ENCODE data around the gene MLLT6.
"Not testable (repeated sequence)": the region's sequence is repeated elsewhere in the genome, so short reads cannot be mapped to it uniquely, and the experiment has no call there.

MLLT6 gene

DNA sequence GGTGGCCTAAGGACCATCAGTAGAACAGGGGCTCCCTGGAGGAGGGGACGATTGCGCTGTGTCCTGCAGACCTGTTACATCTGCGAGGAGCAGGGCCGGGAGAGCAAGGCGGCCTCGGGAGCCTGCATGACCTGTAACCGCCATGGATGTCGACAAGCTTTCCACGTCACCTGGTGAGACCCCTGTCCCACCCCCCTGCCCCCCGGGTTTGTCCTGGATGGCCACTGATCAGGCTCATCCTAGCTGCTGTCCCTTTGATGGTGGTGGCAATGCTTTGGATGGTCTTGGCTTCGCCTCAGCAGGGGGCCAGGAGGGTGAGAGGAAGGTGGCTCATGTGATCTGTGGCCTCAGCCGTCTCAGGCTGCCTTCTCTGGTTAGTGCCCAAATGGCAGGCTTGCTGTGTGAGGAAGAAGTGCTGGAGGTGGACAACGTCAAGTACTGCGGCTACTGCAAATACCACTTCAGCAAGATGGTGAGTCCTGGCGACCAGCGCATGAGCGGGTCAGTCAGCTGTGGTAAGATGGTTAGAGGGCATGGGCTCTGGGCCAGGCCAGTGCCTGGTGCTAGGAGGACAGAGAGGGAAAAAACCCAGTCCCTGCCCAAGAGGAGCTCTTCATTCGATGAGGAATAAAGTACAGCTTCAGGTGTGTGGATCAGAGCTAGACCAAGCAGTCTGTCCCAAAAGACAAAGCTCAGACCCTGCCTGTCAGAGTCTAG, 4.2 kb downstream of the MLLT6 start:
- no peak for DNase-seq

DNA sequence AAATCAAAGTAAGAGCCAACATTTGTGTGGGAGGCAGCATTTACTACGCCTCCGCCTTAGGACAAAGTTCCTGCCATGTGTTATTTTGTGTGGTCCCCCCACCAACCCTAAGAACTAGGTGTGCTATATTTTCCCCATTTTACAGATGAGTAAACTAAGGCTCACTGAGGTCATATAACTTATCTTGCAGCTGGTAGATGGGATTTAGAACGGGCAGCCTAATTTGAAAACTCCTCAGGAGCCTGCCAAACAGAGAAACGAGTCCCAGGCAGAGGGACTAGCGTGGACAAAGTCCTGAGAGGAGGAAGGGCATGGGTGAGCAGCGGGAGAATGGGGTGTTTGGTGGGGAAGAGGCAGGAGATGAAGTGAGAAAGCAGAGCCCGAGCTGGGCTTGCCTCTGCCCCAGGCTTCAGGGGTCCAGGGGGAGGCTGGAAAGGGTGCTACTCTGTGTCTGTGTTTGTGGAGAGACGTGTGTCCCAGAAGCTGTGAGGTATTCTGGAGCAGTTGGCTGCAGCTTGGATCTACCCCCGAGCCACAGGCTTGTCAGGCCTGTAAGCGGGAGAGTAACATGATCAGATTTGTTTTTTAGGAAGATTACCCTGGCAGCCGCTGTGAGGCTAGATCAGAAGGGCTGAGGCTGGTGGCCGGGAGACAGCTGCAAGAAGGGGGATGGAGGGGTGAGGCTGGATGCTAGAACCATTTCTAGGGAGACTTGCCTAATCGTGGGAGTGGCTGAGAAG, 5.0 kb downstream of the MLLT6 start:
- no peak for DNase-seq

DNA sequence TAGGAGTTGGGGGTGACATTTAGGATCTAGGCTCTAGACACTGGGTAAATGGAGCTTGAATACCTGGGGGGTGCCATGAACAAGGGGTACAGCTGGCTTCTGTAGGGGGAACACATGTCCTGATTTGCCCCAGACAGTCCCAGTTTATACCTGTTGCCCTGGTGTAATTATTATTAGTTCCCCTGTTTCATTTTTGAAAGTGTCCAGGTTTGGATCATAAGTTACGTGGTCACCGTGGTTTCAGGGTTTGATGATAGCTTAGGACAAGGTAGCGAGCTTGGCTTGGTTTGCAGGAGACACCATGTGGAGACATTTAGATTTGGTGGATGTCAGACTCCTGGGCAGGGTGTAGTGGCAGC, 5.5 kb downstream of the MLLT6 start:
- DNase-seq: no peak

DNA sequence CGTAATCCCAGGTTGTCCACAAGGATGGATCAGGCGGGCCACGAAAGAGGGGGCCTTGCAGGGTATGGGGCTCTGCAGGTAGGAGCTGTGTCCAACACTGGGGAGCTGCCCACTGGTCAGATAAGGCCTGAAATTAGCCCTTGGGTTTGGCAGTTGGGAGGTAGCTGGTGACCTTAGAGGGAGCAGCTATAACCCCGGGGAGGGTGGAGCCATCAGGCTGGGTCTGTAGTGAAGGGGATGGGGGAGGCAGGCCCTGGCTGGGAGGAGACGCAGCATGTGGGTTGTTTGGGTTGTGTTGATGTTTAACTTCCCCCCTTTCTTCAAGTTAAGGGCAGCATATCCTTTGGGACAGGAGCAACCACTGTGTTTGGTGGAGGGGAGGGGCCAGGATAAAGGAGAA, 5.9 kb downstream of the MLLT6 start:
- no peak for DNase-seq

DNA sequence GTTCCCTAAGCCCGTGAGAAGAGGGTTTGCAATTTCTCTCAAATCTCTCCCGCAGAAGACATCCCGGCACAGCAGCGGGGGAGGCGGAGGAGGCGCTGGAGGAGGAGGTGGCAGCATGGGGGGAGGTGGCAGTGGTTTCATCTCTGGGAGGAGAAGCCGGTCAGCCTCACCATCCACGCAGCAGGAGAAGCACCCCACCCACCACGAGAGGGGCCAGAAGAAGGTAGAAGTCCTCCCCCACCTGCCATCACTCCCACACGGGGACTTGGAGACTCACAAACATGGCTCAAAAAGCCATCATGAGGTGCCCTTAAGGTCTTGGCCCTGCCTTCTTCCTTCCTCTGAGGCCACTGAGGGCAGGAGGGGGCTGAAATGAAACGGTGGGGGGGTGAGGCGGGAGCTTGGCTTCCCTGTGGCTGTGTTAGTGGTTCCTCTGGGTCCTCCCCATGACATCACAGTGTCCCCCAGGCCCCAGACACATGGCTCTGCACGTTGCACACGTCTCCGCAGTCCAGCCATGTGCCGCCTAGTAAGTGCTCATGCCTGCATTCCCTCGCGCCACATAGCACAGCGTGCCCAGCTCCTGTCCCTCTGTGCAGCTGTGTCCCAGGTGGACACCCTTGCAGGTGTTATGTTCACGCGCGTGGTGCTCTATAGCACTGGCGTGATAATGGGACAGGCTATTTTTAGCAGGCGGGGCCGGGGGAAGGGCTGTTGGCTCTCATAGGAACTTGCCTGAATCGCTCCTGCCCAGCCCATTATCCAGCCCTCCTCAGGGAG, 6.9 kb downstream of the MLLT6 start:
- no peak for DNase-seq

DNA sequence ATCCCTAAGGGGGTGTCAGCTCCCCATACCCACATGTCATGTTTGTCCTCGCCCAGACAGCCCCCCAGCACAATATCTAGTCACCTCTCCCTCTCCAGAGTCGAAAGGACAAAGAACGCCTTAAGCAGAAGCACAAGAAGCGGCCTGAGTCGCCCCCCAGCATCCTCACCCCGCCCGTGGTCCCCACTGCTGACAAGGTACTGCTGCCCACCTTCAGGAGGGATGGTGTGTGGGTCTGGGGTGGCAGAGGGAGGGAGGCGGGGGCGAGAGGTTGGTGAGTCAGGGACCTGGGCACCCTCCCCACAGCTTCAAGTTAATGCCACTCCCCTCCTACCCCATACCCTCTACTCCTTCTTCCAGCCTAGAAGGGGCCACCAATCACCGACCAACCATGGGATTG, 7.5 kb downstream of the MLLT6 start:
- no peak for DNase-seq

DNA sequence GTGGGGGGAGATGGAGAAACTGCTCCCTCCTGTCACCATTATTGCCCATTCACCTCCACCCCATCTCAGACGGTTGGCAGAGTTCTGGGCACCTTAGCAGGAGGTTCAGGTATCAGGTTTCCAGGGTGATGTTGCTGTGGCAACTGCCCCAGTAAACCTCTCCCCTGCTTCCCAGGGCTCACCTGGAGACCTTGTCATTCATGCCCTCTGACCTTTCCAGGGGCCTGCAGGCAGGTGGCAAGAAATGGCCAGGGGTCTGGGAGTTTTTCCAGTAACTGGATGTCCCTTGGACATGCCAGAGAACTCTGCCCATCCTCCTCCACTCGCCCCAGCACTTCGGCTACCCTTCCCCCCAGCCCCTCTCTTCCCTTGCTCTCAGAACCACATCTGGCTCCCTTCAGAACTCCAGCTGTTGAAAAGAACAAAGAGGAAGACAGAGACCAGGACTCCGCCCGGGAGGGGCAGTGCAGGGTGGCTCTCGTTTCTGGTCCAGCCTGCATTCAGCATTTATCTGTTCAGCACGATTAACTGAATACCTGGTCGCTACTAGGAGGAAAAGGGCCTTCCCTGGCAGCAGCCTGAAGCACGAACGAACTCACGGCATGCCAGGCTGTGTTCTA, 8.5 kb downstream of the MLLT6 start:
- DNase-seq: no peak

DNA sequence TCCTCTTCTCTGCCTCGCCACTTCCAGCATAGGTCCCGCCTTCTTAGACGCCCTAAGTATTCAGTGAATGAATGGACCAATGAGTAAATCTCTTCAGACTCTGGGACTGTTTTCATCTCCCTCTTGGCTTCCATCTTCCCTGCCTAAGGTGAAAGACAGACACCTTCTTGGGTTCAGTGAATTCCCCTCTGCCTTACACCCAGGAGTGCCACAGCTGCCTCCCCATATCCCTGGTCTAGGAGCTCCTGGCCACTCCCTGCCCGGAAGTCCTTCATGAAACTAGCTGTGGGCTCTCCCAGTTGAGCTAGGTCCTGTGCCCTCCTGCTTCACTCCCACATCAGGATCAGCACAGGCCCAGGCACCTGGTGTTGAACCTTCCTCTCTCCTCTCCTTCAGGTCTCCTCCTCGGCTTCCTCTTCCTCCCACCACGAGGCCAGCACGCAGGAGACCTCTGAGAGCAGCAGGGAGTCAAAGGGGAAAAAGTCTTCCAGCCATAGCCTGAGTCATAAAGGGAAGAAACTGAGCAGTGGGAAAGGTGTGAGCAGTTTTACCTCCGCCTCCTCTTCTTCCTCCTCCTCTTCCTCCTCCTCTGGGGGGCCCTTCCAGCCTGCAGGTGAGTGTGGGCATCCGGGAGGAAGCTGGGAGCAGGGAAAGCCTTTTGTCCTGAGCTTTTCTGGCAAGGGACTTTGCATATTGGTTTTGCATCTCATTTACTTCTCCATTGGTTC, 10.3 kb downstream of the MLLT6 start:
- no peak for DNase-seq

DNA sequence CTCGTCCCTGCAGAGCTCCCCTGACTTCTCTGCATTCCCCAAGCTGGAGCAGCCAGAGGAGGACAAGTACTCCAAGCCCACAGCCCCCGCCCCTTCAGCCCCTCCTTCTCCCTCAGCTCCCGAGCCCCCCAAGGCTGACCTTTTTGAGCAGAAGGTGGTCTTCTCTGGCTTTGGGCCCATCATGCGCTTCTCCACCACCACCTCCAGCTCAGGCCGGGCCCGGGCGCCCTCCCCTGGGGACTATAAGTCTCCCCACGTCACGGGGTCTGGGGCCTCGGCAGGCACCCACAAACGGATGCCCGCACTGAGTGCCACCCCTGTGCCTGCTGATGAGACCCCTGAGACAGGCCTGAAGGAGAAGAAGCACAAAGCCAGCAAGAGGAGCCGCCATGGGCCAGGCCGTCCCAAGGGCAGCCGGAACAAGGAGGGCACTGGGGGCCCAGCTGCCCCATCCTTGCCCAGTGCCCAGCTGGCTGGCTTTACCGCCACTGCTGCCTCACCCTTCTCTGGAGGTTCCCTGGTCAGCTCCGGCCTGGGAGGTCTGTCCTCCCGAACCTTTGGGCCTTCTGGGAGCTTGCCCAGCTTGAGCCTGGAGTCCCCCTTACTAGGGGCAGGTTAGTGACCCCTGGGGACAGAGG, 11.4 kb downstream of the MLLT6 start:
- no peak for DNase-seq

DNA sequence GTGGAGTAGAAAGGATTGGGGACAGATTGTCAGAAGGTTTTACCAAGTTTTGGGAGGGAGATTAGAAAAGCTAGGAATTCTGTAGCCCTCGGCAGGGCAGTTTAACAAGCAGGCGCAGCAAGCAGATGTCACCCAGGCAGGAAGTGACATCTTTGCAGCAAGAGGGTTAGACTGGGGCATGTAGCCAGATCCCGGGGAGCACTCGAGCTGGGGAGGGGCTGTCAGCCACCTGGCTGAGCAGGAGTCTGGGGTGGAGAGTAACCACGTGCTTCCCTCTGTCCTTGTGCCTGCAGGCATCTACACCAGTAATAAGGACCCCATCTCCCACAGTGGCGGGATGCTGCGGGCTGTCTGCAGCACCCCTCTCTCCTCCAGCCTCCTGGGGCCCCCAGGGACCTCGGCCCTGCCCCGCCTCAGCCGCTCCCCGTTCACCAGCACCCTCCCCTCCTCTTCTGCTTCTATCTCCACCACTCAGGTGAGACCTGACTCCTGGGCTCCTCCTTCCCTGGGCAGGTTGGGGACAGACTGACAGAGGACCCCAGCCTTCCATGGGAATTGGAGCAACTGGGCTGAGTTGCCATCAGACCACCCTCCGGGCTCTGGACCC, 12.2 kb downstream of the MLLT6 start:
- no peak for DNase-seq

DNA sequence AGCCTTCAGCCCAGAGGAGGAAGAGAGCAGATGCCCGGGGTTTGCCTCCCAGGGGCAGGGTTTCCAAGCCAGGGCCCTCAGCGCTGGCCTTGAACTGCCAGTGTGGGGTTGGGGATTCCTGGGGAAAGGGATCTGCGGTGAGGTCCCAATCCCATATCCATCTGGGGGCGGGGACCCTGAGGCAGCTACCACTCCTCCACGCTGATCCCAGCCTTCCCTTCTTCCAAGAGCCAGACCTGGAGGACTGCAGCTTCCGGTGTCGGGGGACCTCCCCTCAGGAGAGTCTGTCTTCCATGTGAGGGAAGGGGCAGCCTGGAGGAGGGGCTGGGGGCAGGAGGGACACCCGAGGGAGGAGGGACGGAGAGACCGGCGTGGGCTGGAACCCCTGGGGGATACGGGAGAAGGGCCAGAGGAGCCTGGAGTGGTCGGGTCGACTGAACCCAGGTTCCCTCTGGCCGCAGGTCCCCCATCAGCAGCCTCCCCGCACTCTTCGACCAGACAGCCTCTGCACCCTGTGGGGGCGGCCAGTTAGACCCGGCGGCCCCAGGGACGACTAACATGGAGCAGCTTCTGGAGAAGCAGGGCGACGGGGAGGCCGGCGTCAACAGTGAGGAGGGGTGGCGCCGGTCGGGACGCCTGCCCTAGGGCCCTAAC, 14.3 kb downstream of the MLLT6 start:
- DNase-seq: no peak

DNA sequence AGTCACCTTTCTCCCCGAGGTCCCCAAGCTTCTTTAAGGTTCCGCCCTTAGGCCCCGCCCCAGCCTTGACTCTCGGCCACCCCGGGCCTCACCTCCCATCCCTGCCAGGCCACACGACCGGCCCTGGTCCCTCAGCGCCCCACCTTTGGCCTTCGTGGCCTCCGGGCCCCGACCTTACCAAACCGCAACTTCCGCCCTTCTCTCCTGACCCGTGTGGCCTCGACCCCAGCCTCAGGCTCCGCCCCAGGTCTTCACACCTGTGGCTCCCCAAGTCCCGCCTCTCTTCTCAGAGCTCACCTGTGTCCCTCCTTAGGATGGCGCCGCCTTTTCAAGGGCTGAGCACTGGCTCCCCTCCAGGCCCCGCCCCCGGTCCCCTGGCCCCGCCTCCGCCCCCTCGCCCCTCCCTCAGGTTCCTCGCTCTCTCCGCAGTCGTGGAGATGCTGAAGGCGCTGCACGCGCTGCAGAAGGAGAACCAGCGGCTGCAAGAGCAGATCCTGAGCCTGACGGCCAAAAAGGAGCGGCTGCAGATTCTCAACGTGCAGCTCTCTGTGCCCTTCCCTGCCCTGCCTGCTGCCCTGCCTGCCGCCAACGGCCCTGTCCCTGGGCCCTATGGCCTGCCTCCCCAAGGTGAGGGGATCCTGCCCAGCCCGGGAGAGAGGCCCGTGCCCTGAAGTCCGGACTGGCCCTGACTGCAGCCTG, 15.0 kb downstream of the MLLT6 start:
- DNase-seq: no peak

DNA sequence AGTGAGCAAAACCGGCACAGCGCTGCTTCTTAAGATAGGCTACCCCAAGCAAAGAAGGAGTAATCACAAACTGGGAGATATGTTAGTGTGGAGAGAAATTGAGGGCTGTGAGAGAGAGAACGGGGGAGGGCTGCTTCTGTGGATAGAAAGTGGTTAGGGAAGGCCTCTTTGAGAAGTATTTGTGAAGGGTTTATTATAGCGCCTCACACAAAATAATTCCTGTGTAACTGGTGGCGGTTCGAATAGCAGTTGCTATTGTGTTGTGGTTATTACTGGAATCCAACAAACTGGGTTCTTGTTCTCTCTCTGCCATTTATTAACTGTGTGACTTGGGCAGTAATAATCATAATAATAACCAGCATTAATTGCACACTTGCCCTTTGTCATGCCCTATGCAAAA, 15.9 kb downstream of the MLLT6 start:
- DNase-seq: no peak

DNA sequence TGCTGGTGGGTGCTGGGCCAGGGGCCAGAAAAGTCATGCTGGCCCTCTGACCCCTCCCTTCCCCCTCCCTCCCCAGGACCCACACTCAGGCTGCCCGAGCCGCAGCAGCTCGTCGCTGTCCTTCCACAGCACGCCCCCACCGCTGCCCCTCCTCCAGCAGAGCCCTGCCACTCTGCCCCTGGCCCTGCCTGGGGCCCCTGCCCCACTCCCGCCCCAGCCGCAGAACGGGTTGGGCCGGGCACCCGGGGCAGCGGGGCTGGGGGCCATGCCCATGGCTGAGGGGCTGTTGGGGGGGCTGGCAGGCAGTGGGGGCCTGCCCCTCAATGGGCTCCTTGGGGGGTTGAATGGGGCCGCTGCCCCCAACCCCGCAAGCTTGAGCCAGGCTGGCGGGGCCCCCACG, 16.7 kb downstream of the MLLT6 start:
- no peak for DNase-seq

DNA sequence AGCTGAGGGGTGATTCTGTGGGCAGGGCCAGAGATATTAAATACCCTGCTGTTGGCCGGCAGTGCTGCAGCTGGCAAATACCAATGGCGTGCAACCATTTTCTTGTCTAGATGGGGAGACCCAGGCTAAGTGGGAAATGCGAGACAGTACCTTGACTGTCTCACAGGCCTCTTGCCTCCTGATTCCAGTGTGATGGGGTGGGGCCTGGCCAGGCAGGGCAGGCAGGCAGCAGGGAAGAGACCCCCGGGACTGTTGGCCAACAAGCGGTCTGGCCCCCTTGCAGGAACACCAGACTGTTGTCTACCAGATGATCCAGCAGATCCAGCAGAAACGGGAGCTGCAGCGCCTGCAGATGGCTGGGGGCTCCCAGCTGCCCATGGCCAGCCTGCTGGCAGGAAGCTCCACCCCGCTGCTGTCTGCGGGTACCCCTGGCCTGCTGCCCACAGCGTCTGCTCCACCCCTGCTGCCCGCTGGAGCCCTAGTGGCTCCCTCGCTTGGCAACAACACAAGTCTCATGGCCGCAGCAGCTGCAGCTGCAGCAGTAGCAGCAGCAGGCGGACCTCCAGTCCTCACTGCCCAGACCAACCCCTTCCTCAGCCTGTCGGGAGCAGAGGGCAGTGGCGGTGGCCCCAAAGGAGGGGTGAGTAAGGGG, 19.4 kb downstream of the MLLT6 start:
- no peak for DNase-seq

DNA sequence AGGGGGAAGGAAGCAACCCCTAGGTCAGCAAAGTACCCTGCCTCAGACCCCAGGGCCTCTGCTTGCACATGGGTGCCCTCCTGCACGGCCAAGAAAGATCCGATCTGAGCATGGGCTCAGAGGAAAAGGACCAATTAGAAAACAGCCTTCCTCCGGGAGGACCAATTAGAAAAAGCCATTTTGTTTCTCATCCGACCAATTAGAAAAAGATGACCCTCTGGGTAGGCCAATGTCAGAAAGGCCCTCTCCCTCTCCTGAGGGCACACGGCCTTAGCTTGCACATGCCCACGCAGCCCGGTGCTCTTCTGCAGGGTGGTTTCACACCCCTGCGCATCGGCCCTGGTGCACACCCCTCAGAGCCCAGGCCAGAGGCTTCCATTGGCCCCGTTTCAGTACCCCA, 20.0 kb downstream of the MLLT6 start:
- DNase-seq: no peak

DNA sequence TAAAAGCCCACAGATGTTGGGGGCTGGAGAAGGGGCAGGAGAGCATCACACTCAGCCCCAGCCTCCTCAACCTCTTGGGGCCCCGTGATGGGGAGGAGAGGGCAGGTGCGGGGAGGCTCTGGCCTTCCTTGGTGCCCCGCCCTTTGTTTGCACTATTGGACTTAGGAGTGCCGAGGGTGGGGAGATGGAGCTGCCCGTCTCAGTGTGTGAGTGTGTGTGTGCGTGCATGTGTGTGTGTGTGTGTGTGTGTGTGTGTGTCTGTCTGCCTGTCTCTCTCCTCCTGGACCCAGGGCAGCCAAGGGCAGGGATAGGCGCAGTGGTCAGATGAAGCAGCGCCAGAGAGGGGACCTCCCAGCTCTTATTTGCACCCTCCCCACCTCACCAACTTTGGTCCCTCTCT, 21.1 kb downstream of the MLLT6 start:
- not testable (repeated sequence) for DNase-seq

DNA sequence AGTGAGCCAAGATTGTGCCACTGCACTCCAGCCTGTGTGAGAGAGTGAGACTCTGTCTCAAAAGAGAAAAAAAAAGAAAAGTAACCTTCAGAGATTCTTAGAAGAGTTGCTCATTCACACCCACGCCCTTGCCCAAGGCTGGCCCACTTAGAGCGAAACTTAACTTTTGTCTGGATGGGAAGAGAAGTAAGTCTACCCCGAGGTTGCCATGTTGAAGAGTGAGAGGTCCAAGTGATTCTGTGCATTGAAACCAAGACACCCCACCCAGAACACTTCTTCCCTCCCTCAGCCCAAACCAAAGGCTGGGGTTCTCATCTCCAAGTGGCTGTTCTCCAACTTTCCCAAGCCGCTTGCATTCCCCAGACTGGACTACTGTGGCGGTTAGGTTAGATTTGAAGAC, 22.7 kb downstream of the MLLT6 start:
- DNase-seq: peak; percentile 84

DNA sequence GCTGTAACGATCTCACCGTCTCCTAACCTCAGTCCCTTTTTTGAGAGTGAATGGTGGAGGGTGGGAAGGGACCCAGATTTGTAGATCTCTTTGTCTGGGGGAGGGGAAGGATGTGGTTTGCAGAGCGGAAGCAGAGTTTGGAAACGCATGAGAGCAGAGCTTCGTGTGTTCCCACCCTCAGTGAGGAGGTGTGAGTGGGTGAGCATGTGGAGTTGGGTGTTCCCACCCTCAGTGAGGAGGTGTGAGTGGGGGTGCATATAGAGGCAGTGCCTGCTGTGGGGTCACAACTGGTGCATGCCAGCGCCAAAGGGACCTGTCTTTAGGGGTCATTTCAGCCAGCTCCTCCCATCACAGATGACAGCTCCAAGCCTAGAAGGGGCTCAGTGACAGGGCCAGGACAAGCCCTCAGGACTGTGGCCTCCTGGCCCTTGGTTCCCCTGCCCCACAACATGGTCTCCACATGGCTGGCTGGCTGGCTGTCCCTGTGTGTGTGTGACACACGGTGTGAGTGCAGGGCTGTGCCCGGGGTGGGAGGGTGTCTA, 23.3 kb downstream of the MLLT6 start:
- peak; percentile 65 for DNase-seq

DNA sequence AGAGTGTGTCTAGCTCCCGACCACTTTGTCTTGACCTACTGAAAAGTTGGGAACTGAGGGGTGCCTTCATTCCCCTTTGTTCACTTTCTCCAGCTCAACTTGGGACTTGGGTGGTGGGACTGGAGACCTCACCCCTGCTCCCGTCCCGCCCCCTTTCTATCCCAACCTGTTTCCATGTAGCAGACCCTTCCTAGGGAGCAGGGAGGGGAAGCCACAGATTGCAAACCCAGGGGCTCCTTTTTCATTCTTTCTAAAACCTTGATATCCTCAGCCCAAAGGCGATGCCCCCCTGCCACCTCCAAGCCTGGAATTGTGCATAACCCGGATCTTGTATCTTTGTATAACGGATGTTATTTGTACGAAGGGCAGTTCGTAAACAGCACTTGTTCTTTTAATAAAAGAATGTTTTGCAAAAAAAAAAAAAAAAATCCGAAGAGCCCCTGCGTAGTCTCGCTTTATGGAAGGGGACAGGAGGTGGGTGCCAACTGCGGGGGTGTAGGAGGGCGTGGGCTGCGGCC, 24.4 kb downstream of the MLLT6 start:
- no peak for DNase-seq
